HEK293T (cell line): ENCODE data around the gene L3MBTL4.

Experiments
- BHLHE40 ChIP-seq: fragments of 450-650 bp; IDR thresholded peaks from 2 replicates; pipeline ENCODE4 v1.6.1; 2016; ENCODE audit warnings: mild to moderate bottlenecking, moderate library complexity, borderline replicate concordance
- CTBP1 ChIP-seq: fragments of 450-650 bp; IDR thresholded peaks from 2 replicates; pipeline ENCODE4 v1.6.1; 2016; ENCODE audit warnings: borderline replicate concordance
- FOXK2 ChIP-seq: fragments of 450-650 bp; IDR thresholded peaks from 2 replicates; pipeline ENCODE4 v1.6.1; 2016; ENCODE audit warnings: mild to moderate bottlenecking
- HDGF ChIP-seq: fragments of 450-650 bp; IDR thresholded peaks from 2 replicates; pipeline ENCODE4 v1.6.1; 2017; ENCODE audit warnings: antibody characterized with exemption, borderline replicate concordance
- LEF1 ChIP-seq: fragments of 450-650 bp; IDR thresholded peaks from 2 replicates; pipeline ENCODE4 v1.6.1; 2017; ENCODE audit warnings: mild to moderate bottlenecking, borderline replicate concordance
- SP1 ChIP-seq: fragments of 450-650 bp; IDR thresholded peaks from 2 replicates; pipeline ENCODE4 v1.6.1; 2017
- TARDBP ChIP-seq: fragments of 450-650 bp; IDR thresholded peaks from 2 replicates; pipeline ENCODE4 v1.6.1; 2016

DNA sequence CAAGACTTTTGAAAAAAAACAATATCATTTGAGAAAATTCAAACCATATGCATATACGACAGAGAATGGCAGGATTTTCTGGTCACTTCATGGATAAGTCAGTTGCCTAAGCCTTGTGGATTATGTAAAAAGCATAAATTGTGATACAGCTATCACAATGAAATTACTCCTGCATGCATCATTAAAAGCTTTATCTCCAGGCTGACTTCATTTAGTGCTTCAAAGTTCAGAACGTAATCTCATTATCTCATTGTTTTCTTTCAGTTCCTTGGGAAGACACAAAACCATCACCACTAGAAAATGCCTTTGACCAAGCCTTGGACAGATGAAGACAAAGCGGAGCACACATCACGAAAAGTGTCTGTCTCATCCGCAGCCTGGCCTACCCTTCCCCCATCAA is 57.0 kb downstream of the L3MBTL4 start:
- no peak for TF ChIP-seq BHLHE40
- TF ChIP-seq SP1, result no peak
- no peak for TF ChIP-seq CTBP1
- no peak for TF ChIP-seq TARDBP
- no peak for TF ChIP-seq LEF1
- no peak for TF ChIP-seq HDGF
- TF ChIP-seq FOXK2, result no peak
